Bronchial epithelial cell (primary cell): Measurements from ENCODE around the gene LMAN1L. TPM values are rescaled to one million over a fixed set of nuclear protein-coding genes. Genes with fewer than 3 reads are reported as not detected.

ENCODE experiments used
- DNase-seq: peaks from one replicate; pipeline ENCODE4 v3.0.0-alpha.2; 2010; ENCODE audit warnings: low read depth
- FAIRE-seq: peaks from 2 replicates; lab custom pipeline; 2011; peaks lifted over from hg19 to GRCh38; lab: Jason Lieb, UNC
- H3K27me3 ChIP-seq: 2 replicates; pipeline ENCODE4 v1.5.1; 2011; ENCODE audit warnings: low read length; ENCODE audit not compliant: control insufficient read depth, insufficient read depth
- H3K36me3 ChIP-seq: 2 replicates; pipeline ENCODE4 v1.5.1; 2011; ENCODE audit warnings: low read length; ENCODE audit not compliant: control insufficient read depth, insufficient read depth
- H3K4me3 ChIP-seq: 2 replicates; pipeline ENCODE4 v1.5.1; 2011; ENCODE audit warnings: mild to moderate bottlenecking, low read depth, low read length, control low read depth
- total RNA-seq: library from RNA; depleted of rRNA; stranded (reverse); fragments of >200 nt; gene quantifications from 2 replicates; pipeline ENCODE4 v1.2.1, GENCODE V29; 2014
- TF ChIP-seq, protein P1 (sequence below): IDR thresholded peaks from 2 replicates; pipeline ENCODE4 v1.5.1; 2011; ENCODE audit warnings: mild to moderate bottlenecking, moderate library complexity, low read length, control low read depth, inconsistent platforms; ENCODE audit not compliant: insufficient read depth, severe bottlenecking

Gene LMAN1L
- total RNA-seq, 1 donor from 2014 or later: under 0.01 TPM

DNA sequence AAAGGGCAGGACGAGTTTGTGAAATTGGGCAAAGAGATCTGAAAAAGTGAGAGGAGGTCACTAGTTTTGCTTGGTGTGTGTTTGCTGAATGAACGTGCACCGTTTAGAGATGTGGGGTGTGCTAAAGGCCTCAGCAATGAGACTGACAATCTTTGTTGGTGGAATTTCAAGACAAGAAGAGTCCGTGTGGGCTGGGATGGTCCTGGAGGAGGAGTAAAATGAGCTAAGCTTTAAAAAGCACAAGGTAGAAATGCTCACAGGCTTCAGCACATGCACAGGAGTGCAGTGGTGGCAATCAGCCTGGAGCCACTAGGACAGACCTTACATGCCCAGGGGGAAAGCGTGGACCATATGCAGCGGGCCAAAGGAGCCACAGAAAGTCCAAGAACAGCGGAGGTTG is 12.3 kb downstream of the LMAN1L start:
- FAIRE-seq: no peak

DNA sequence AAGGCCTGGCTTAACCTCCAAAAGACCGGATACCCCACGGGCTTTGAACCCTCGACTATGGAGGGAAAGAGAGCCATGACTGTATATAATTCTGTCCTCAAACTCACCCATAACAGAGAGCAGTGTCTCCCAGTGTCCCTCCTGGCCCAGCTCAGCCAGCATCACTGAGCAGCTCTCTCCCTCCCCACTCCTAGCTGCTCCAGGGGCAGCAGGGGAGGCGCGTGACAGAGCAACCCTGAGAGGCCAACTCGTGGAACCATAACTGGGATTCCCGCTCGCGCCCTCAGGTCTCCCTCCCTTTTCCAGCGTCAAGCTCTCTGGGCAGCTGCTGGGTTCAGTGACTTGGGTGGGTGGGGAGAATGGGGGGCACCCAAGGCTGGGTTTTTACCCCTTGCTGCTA is 13.2 kb downstream of the LMAN1L start:
- H3K27me3 ChIP-seq: peaks cover 19% of the 10 kb centered on the region
- TF ChIP-seq, protein P1, sequence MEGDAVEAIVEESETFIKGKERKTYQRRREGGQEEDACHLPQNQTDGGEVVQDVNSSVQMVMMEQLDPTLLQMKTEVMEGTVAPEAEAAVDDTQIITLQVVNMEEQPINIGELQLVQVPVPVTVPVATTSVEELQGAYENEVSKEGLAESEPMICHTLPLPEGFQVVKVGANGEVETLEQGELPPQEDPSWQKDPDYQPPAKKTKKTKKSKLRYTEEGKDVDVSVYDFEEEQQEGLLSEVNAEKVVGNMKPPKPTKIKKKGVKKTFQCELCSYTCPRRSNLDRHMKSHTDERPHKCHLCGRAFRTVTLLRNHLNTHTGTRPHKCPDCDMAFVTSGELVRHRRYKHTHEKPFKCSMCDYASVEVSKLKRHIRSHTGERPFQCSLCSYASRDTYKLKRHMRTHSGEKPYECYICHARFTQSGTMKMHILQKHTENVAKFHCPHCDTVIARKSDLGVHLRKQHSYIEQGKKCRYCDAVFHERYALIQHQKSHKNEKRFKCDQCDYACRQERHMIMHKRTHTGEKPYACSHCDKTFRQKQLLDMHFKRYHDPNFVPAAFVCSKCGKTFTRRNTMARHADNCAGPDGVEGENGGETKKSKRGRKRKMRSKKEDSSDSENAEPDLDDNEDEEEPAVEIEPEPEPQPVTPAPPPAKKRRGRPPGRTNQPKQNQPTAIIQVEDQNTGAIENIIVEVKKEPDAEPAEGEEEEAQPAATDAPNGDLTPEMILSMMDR: no peak
- FAIRE-seq (no peak), DNase-seq (no peak)
- no peak overlapping the region for H3K4me3 ChIP-seq
- H3K36me3 ChIP-seq: no peaks in the 10 kb centered on the region

More for the DNA sequence above, 12.3 kb downstream of the LMAN1L start:
- H3K36me3 ChIP-seq: no peaks in the 10 kb centered on the region
- no peak overlapping the region for H3K4me3 ChIP-seq
- TF ChIP-seq, protein P1: no peak
- DNase-seq: no peak
- peaks cover 19% of the 10 kb centered on the region for H3K27me3 ChIP-seq

DNA sequence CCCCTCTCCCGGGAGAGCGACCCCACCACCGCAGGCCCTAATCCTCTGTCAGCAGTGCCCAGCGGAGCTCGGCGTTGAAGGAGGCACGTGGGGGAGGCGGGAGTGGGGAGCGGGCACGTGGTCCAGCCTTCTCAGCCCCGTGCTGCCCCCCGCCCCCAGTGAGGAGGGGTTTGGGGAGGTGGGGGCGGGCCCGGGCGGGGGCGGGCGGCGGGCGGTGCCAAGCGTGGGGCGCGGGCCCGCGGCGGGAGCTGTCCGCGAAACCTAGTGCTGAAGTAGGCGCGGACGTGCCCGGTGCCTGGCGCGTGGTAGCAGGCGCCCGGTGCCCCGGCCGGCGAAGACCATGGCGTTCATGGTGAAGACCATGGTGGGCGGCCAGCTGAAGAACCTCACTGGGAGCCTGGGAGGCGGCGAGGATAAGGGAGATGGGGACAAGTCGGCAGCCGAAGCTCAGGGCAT is 13.8 kb downstream of the LMAN1L start, which contains the start of gene CPLX3:
CPLX3 (plus strand) TSS at position 264 of the 456 bp plus-strand sequence; CDS start at position 341, 77 bp downstream.
- TF ChIP-seq, protein P1: no peak
- H3K36me3 ChIP-seq: no peaks in the 10 kb centered on the region
- DNase-seq (no peak), FAIRE-seq (no peak)
- H3K27me3 ChIP-seq: peaks cover 19% of the 10 kb centered on the region
- no peak within 1 kb of the TSS for H3K4me3 ChIP-seq

DNA sequence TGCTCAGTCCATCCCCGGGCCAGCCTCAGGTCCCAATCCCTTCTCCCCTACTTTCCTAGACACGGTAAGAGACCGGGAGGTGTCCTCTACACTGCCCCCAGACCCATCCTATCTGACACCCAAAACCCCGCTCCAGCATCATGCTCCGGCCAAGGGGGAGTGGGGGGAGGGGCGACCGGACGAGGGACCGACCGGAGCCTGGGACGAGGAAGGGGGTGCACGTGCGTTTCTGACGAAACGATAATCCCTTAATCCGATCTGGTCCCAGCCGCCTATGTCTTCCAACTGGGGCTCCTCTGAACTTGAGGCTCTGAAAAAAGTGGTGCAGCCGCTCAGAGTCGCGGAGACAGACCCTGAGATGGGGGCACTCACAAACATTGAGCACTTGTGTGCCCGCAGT is 14.3 kb downstream of the LMAN1L start:
- TF ChIP-seq, protein P1: no peak
- Histone ChIP-seq H3K4me3 (no peak overlapping the region), H3K27me3 (peaks cover 19% of the 10 kb centered on the region), H3K36me3 (no peaks in the 10 kb centered on the region)
- no peak for DNase-seq
- FAIRE-seq: no peak

DNA sequence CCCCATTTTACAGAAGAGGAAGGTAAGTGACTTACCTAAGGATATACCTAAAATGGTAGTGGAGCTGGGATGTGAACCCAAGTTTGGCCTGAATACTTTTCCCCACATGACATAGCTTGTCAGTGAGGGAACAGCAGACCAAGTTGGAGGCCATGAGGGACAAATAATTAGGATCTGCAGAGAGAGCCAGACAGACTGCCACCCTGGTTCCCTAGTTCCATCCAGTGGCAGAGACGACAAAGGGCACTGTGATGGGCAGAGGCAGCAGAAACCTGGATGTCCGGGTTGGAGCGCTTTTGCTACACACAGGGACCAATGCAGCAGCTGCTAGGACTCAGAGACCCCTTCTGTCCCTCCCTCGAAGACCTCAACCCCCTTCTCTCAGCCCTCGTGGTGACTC is 15.0 kb downstream of the LMAN1L start:
- Histone ChIP-seq H3K4me3 (no peak overlapping the region), H3K36me3 (no peaks in the 10 kb centered on the region), H3K27me3 (peaks cover 19% of the 10 kb centered on the region)
- TF ChIP-seq, protein P1: no peak
- FAIRE-seq (no peak), DNase-seq (no peak)

DNA sequence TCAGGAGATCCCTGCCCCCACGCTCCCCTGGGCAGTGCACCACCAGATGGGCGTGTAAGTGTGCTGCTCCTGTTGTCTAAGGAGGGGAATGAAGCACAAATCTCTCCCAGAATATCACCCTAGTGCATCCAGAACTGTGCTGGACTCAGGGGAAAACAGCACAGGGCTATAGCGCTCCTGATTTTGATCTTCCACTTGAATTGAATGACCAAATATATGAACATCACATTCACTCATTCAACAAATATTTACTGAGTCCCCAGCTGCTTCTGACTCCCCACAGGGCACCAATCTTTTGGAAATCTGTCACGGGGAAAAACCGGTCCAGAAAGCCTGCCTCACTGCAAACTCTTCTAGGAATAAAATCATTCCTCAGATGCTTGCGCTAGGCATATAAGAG is 16.2 kb downstream of the LMAN1L start:
- peaks cover 19% of the 10 kb centered on the region for H3K27me3 ChIP-seq
- H3K4me3 ChIP-seq: no peak overlapping the region
- no peaks in the 10 kb centered on the region for H3K36me3 ChIP-seq
- TF ChIP-seq, protein P1: no peak
- DNase-seq (no peak), FAIRE-seq (no peak)
